GM19468 (cell line): Measurements from ENCODE around the gene FOXO3B.
"Not testable (repeated sequence)": the region's sequence is repeated elsewhere in the genome, so short reads cannot be mapped to it uniquely, and the experiment has no call there.

Source experiments
- ATAC-seq: cut with Tn5 transposase; IDR thresholded peaks from one replicate; pipeline ENCODE4 v1.9.1; 2021; ENCODE audit warnings: mild to moderate bottlenecking, moderate library complexity, moderate number of reproducible peaks; ENCODE audit not compliant: unreplicated experiment; ENCODE audit errors: extremely low read depth

The FOXO3B gene

DNA sequence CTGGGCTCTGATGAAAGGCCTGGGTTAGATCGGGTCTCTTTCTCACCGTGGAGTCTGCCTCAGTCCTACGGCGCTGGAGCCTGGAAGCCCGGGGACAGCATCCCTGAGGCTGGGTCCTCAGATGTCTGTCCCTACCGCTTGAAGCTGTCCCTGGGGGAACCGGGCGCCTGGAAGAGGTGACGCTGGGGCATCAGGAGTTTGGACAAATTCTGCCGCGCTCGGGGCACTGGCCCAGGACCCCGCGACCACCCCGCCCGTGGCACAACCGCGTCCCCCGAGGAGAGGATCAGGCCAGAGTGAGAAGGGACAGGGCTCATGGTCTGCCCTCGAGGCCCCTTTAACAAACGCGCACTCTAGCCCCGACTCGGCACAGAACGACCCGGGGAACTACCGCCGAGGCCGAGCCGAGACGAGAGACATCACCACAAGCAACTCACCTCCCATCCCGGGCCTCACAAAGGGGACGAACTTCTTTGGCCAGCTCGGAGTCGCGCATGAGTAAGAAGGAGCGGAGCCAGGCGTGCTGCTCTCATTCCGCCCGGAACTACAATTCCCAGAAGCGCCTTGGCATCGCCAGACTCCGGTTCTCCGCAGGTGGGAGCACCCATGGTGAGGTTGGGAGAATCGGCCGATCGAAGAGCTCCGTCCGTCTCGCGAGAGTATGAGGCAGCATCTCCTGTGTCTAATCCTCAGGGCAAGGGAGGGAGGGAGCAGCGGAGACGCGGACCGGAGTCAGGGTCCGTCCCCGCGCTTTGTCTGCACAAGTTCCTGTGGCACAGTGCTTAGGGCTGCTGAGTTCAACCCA is at the start of gene FOXO3B:
FOXO3B (minus strand) TSS at position 548 of the 805 bp plus-strand sequence. CDS start 663 bp downstream, outside the sequence.
- peak; percentile 68 for ATAC-seq

DNA sequence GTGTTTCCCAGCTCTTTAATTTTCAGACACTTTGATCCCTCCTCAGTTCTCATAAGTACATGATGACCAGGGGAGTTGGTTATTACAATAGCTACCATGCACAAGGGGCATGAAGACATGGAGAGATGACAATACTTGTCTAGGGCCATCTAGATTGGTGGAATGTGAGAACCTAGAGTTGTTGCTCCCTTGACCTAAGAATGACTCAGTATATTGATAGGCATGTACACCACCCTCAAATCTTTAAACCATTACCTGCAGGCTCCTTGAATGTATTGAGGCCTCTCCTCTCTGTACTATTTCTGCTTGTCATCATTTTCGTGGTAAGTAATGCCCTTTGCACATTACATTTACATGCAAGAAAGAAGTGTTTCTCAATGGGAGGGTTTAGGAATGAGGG is 41.4 kb upstream of the FOXO3B start:
- not testable (repeated sequence) for ATAC-seq

DNA sequence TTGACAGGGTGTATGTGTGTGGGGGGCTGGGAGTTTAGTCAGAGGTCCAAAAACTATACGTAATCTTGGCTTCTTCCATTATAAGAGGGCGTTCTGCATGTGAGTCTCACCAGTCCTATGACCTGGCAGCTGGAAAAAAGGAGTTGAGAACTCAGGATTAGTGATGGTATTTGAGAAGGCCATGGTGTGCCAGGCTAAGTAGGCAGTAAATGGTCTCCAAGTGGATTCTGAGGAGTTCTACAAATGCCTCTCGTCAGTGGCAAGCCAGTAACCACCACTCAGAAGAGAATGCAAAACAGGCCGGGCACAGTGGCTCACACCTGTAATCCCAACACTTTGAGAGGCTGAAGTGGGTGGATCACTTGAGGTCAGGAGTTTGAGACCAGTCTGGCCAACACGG is 40.5 kb upstream of the FOXO3B start:
- not testable (repeated sequence) for ATAC-seq

DNA sequence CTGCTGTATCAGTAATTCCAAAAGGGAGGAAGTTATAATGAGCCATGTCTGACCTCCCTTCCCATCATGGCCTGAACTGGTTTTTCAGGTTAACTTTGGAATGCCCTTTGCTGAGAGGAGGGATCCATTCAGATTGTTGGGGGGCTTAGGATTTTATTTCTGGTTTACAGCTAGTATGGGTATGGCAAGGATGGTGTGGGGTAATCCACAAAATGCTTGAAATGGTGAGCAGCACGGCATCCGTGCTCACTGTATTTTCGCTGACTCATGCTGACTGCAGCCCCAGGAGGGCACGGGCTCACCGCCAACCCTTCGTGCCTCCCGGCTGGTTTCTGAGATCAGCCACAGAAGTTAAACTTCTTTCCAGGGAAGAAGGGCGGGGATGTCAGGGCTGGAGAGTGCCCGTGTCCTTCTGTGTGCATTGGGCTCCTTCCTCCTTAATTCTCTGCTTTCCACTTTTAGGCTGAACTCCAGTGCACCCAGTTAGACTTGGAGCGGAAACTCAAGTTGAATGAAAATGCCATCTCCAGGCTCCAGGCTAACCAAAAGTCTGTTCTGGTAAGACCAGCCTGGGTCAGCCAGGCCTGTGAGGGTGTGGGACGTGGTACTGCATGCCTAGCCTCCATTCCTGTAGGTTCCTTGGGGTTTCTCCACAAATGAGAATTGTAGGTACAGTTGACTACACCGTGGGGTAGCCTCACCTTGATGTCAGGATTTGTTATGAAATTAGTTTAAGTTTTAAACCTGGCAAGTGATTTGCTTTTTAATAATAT is 39.8 kb upstream of the FOXO3B start:
- ATAC-seq, result not testable (repeated sequence)

DNA sequence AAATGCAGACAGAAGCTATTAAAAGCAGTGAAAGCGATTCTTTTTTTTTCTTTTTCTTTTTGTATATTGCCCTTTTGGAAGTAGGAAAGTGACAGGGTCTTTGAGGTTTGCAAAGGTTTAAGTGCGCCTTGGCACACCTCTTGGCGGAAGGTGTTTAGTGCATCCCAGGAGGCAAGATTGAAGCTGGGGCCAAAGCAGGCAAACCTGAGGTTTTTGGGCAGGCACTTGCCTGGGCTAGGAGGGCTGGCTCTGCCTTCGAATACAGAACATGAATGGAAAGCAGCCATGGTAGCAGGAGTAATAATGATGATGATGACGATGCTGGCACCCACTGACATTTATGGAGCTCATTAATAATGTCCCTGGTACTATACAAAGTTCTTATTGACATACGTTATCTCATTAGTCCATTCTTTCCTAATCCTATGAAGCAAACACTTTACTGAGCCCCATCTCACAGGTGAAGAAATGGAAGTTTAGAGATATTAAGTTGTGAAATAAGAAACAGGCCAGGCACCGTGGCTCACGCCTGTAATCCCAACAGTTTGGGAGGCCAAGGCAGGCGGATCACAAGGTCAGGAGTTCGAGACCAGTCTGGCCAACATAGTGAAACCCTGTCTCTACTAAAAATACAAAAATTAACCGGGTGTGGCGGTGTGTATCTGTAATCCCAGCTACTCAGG is 37.5 kb upstream of the FOXO3B start:
- ATAC-seq, result not testable (repeated sequence)

DNA sequence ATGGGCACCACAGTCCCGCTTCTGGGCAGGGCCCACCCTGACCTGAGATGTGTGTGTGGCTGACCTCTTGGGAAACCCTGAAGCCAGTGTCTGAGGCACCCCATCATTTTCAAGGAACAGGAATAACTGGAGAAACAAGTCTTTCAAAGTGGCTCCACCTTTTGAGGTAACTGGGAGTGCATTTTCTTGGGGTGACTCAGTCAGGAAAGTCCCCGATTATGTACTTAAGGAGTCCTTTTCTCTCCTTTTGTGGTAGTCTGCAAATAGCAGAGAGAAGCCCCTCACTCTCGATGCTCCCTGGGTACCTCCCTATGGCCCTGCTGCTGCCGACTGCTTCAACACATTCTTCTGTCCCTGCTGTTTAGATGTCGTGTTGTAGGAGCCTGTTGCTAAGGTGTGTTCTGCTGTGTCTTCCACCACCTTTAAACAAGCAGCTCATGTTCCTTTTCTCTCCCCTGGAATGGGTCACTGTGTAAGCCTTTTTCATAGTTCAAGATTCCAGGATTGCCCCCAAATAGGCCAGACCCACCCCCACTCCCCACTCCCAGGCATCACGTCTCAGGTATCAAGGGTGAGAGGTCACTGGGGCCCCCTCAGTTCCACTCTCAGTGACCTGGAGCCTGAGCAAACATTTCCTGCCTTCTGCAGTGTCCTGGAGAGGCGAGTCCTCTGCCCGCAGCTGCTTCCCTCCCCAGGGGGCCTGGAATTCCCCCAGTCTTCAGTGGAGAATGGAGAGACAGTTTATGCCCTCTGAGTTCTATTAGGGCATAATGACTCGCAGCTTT is 36.7 kb upstream of the FOXO3B start:
- not testable (repeated sequence) for ATAC-seq

DNA sequence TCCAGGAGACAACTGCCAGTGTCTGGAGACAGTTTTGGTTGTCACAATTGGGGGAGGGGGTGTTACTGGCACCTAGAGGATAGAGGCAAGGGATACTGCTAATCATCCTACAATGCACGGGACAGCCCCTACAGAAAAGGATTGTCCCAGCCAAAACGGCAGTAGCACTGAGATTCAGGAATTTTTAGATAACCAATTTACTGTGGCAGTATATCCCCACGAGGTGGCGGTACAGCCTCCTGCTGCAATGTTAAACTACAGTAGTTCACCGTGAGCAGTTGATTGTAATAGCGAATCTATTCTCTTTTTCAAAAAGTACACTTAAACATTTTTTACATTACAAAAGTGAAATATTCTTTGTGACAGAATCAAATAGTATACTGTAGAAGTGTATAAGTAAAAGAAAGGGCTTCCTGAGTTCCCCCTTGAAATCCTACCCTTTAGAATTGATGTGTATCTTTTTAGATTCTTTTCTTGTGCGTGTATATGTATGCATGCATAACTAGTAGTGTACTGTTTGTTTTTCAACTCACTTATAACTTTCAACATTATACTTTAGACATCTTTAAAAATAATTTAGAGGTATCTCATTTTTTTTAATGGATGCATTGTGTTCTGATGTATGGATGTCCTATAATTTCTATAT is 30.4 kb upstream of the FOXO3B start:
- ATAC-seq, result not testable (repeated sequence)

DNA sequence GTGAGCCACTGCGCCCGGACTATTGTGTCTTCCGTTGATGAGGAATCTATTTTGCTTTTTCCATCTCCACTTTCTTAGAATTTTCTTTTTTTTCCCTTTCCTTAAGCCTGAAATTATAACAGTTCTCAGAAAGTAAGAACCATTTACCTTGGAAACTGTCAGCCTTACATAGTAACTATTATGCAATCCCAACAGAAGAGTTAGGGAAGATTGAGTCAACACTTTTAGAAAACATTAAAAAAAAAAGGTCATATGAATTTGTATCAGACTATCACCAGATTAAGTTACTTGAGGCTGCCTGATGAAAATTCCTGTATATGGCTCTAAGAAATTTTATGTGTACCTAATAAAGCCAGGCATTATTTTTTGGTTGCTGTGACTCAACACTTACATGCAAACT is 26.1 kb upstream of the FOXO3B start:
- not testable (repeated sequence) for ATAC-seq

DNA sequence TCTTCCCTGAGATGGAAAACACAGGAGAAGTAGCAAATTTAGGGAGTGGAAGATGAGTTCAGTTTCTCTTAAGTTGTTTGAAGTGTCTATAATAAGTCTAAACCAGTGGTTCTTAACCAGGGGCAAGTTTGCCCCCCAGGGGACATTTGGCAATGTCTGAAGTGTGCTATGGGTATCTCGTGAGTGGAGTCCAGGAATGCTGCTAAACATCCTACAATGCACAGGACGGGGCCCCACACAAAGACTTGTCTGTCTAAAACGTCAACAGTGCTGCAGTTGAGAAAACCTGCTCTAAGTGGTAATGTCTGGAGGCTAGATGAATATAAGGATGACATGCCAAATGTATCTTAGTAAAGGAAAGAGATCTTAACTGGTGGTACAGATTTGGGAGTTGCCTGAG is 23.8 kb upstream of the FOXO3B start:
- not testable (repeated sequence) for ATAC-seq

DNA sequence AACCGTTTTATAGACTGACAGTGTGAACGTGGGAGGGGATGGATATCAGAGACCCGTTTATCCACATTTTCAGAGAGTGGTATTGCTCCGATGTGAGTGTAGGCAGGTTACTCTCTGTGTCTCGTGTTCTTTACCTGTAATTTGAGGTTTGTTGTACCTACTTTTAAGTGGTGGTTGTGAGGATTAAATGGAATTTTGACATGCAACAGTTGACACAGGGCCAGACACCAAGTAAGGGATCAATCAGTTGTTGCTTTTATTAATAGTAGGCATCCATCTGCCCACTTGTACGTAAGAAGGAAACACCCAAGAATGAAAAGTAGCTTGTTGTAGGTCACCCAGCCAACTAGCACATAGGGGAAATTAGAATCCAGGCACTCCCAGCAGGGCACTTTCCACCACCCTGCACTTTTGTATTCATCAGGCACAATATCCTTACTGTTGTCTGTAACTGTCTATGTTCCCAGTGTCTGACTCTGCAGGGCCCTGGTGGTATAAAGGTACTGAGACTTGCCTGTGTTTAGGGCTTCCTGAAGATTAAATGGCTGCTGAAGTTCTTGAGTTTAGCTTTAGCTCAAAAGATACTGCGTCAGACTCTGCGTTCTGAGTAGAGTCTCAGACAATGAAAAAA is 16.5 kb upstream of the FOXO3B start:
- not testable (repeated sequence) for ATAC-seq

DNA sequence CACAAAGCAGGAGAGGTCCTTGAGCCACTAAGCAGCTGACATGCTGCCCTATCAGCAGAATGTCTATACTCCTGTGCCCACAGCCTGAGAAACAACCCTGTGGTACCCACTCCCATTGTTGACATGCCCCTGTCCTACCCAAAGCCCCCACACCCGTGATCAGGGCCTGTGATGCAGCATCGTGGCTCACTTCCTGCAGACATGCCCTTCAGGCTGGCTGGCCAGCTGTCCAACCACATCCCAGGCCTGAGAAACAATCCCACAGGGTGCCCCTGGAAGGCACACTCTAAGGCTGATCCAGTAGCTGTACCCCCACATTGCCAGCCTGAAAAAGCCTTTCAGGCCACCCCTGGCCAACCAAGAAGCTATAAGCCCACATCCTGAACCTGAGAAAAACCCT is 13.0 kb upstream of the FOXO3B start:
- ATAC-seq, result not testable (repeated sequence)

DNA sequence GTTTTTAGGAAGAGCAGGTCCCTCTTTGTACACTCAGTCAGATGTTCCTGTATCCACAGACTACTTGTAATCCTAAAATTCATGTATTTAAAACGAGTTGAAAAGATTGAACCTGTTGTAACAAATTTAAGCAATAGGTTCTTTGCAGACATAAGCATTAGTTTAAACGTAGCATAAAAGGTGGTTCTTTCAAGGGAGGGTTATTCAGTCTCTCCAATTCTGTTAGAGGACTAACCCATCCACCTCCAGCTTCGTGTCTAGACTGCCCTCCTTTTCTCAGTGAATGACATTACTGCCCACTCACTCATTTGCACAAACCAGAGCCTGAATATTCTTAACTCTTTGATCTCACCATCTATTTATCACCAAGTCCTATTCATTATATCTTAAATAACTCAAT is 554 bp upstream of the FOXO3B start:
- not testable (repeated sequence) for ATAC-seq

DNA sequence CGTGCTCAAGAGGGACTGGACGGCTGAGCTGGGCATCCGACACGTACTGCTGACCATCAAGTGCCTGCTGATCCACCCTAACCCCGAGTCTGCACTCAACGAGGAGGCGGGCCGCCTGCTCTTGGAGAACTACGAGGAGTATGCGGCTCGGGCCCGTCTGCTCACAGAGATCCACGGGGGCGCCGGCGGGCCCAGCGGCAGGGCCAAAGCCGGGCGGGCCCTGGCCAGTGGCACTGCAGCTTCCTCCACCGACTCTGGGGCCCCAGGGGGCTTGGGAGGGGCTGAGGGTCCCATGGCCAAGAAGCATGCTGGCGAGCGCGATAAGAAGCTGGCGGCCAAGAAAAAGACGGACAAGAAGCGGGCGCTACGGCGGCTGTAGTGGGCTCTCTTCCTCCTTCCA is 4.7 kb downstream of the FOXO3B start:
- ATAC-seq, result not testable (repeated sequence)

DNA sequence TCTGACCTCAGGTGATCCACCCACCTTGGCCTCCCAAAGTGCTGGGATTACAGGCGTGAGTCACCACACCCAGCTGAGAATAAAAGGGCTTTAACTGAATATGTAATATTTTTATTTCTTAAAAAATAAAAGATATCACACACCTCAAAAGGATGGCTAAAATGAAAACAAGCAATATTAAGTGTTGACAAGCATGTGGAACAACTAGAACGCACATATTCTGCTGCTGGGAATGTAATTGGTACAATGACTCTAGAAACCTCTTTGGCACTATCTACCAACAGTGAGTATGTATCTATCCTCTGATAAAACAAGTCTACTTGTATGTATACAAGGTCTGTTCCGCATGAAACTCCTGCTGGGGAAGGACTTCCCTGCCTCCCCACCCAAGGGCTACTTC is 5.2 kb downstream of the FOXO3B start:
- not testable (repeated sequence) for ATAC-seq

DNA sequence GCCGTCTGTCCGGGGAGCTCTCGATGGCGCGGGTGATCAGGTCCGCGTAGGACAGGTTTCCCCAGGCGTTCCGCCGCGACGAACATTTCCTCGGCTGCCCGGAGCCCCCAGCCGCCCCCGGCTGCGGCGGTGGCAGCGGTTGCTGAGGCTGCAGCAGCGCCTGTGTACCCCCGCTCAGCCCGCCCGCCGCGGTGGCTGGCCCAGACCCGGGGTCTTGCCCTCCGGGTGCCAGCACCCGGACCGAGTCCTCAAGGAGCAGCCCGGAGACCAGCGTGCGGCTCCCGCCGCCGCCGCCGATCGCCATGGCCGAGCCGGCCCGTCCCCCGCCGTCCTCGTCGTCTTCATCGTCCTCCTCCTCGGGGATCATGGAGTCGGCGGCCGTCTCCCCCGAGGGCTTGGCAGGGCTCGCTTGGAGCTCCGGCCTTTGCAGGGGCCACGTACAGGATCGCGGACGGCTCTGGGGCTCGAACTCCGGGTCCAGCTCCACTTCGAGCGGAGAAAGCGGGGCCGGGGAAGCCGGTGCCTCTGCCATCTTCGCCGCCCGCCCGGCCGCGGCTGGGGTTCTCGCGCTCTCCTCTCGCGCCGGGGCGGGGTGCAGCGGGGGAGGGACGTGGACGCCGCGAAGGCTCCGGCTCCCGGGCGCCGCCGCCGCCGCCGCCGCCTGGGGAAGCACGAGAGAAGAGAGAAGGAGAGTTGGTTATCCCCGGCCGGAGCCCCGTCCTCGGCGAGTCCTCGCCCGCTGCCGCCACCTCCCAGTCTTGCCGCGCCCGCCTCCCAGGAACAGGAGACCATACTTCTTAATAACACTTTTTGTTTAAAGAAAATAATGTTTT is 9.5 kb downstream of the FOXO3B start:
- ATAC-seq, result not testable (repeated sequence)

DNA sequence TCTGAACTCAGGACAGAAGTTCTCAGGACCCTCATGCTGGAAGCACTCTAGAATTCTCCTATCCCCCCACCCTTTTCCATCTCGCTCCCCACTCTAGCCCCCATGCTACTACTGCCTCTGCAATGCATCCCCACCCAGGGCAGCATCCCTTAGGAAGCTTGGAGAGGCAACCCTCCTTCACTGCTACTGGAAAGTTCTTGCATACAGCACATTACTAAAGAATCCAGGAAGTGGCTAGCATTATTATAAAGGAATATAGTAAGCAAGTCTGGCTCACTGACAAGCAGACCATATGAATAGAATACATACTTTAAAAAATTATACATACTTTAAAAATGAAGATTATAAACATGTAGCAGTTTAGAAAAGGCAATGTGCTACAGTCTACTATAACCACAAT is 13.5 kb downstream of the FOXO3B start:
- not testable (repeated sequence) for ATAC-seq

DNA sequence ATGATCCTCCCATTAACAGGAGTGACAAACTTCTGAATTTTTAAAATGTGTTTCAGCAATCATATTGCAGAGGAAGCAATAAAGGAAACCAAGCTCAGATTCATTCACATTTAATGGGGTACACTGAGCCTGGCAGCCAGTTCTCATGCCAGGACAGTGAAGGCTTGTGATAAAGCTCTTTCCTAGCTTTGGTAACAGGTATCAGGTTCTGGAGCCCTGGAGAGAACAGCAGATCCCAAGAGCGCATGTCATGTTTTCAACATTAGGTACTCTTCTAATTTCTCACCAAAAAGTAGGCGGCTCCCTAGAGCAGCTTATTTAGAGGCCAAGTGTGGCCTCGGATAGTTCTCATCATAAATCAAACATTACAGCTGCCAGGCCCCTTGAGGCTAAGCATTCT is 14.6 kb downstream of the FOXO3B start:
- ATAC-seq, result not testable (repeated sequence)

DNA sequence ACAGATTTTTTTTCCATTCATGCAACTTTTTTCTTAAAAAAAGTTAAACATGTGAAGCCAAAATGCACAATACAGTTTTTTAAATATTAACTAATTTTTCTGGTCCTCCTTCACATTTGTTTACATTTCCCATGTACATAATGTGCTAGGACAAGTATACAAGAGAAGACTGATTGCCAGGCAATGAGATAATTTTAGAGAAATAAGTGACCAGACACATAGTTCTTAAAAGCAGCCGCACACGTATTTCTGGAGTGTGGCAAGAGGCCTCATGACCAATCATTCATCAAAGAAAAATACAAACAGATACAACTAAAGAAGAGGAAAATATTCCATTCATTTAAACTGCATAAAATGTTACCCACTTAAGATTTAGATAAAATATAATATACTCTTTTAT is 15.8 kb downstream of the FOXO3B start:
- not testable (repeated sequence) for ATAC-seq
